H1 (cell line): ENCODE measurements around the gene IGSF9B. TPM values are rescaled to one million over a fixed set of nuclear protein-coding genes. Genes with fewer than 3 reads are reported as not detected.

Experiments
- CTCF ChIA-PET: fragments of 300-600 bp; sonication (Branson Sonifier 250); formaldehyde crosslinking; loops from one replicate; lab custom pipeline; 2021; ENCODE audit not compliant: partially characterized antibody; lab: Charles Lee
- POLR2A ChIA-PET: fragments of 300-600 bp; sonication (Branson Sonifier 250); formaldehyde crosslinking; loops from one replicate; lab custom pipeline; 2021; ENCODE audit warnings: inconsistent platforms; ENCODE audit not compliant: partially characterized antibody; lab: Charles Lee
- DNase-seq, 2 experiments: peaks; one replicate each; pipeline versions ENCODE4 v3.0.0 to v3.0.0-alpha.2; 2010 to 2022; ENCODE audit warnings: low spot score in 2 of 2, low read depth in 1 of 2, mixed read lengths in 1 of 2
- FAIRE-seq: peaks from 2 replicates; lab custom pipeline; 2011; peaks lifted over from hg19 to GRCh38; lab: Jason Lieb, UNC
- H2AFZ ChIP-seq: 2 replicates; pipeline ENCODE4 v1.8.1; 2012; ENCODE audit warnings: low read length, inconsistent platforms
- H2AK5ac ChIP-seq: 2 replicates; pipeline ENCODE4 v1.6.1; 2013; ENCODE audit warnings: low read depth, low read length
- H2BK120ac ChIP-seq: replicated peaks from 2 replicates; pipeline ENCODE3; 2013; ENCODE audit warnings: low read depth, low read length, inconsistent platforms
- H2BK12ac ChIP-seq: 2 replicates; pipeline ENCODE4 v1.6.1; 2013; ENCODE audit warnings: low read depth, low read length
- H2BK15ac ChIP-seq: 2 replicates; pipeline ENCODE4 v1.6.1; 2013; ENCODE audit warnings: low read length
- H2BK20ac ChIP-seq: 2 replicates; pipeline ENCODE4 v1.6.1; 2013; ENCODE audit warnings: low read length
- H2BK5ac ChIP-seq: 2 replicates; pipeline ENCODE4 v1.6.1; 2013; ENCODE audit warnings: low read depth, low read length
- H3K14ac ChIP-seq: 2 replicates; pipeline ENCODE4 v1.6.1; 2013; ENCODE audit warnings: inconsistent platforms; ENCODE audit not compliant: insufficient read length
- H3K18ac ChIP-seq: 2 replicates; pipeline ENCODE4 v1.6.1; 2013; ENCODE audit warnings: low read length; ENCODE audit errors: extremely low read depth
- H3K23ac ChIP-seq: 2 replicates; pipeline ENCODE4 v1.6.1; 2013; ENCODE audit warnings: inconsistent platforms; ENCODE audit not compliant: insufficient read length
- H3K23me2 ChIP-seq: 2 replicates; pipeline ENCODE4 v1.6.1; 2013; ENCODE audit warnings: low read depth, low read length
- H3K27ac ChIP-seq: 2 replicates; pipeline ENCODE4 v1.6.1; 2011; ENCODE audit warnings: low read depth, low read length, inconsistent platforms
- H3K27me3 ChIP-seq, 4 experiments: replicated peaks in 1 of 4; 1 replicate in 1 of 4; 2 replicates in 3 of 4; pipeline versions ENCODE4 v1.6.1 to v1.8.1; 2011 to 2013; ENCODE audit warnings: low read length in 3 of 4, mild to moderate bottlenecking in 3 of 4, inconsistent platforms in 2 of 4, mixed read lengths in 2 of 4, moderate library complexity in 1 of 4; ENCODE audit not compliant: control insufficient read depth in 3 of 4, insufficient read depth in 3 of 4; ENCODE audit errors: extremely low read depth in 1 of 4
- H3K36me3 ChIP-seq, 4 experiments: 2 replicates each; pipeline versions ENCODE4 v1.6.1 to v1.8.1; 2011 to 2013; ENCODE audit warnings: mild to moderate bottlenecking in 4 of 4, low read length in 3 of 4, moderate library complexity in 2 of 4, control low read depth in 1 of 4, inconsistent platforms in 1 of 4; ENCODE audit not compliant: insufficient read depth in 4 of 4, control insufficient read depth in 2 of 4
- H3K4ac ChIP-seq: replicated peaks from 2 replicates; pipeline ENCODE3; 2013; ENCODE audit warnings: low read length, low read depth, mixed read lengths, inconsistent platforms; ENCODE audit not compliant: insufficient read length
- H3K4me1 ChIP-seq, 4 experiments: replicated peaks in 1 of 4; 1 replicate in 1 of 4; 2 replicates in 3 of 4; pipeline versions ENCODE4 v1.6.1 to v1.8.1; 2011 to 2013; ENCODE audit warnings: low read length in 3 of 4, inconsistent platforms in 2 of 4, mixed read lengths in 1 of 4; ENCODE audit not compliant: insufficient read depth in 4 of 4, control insufficient read depth in 3 of 4
- H3K4me2 ChIP-seq, 2 experiments: 2 replicates each; pipeline versions ENCODE4 v1.6.1 to v1.8.1; 2011 to 2013; ENCODE audit warnings: low read depth in 2 of 2, low read length in 2 of 2, control low read depth in 1 of 2, inconsistent platforms in 1 of 2, mild to moderate bottlenecking in 1 of 2; ENCODE audit not compliant: insufficient read depth in 1 of 2
- H3K4me3 ChIP-seq, 4 experiments: fragments of 200-600, 300-600 bp in 1 of 4; sonication (generic), shearing (Covaris generic), sonication (Bioruptor Twin) in 1 of 4; 2 replicates each; pipeline versions ENCODE4 v1.5.1 to v1.8.1; 2011 to 2016; ENCODE audit warnings: low read length in 4 of 4, low read depth in 3 of 4, control low read depth in 2 of 4, inconsistent platforms in 2 of 4, mild to moderate bottlenecking in 2 of 4, mixed read lengths in 1 of 4, moderate library complexity in 1 of 4; ENCODE audit not compliant: insufficient read depth in 2 of 4; ENCODE audit errors: extremely low read depth in 1 of 4
- H3K56ac ChIP-seq: replicated peaks from 2 replicates; pipeline ENCODE3; 2013; ENCODE audit warnings: low read depth, mild to moderate bottlenecking, mixed read lengths, low read length, inconsistent platforms; ENCODE audit not compliant: insufficient read length
- H3K79me1 ChIP-seq: 2 replicates; pipeline ENCODE4 v1.6.1; 2013; ENCODE audit warnings: low read depth, low read length, control low read depth
- H3K79me2 ChIP-seq, 2 experiments: 2 replicates each; pipeline versions ENCODE4 v1.6.1 to v1.8.1; 2012 to 2013; ENCODE audit warnings: low read length in 2 of 2, mild to moderate bottlenecking in 2 of 2, inconsistent platforms in 1 of 2; ENCODE audit not compliant: insufficient read depth in 2 of 2, control insufficient read depth in 1 of 2
- H3K9ac ChIP-seq, 4 experiments: replicated peaks in 1 of 4; 1 replicate in 1 of 4; 2 replicates in 3 of 4; pipeline versions ENCODE4 v1.6.1 to v1.8.1; 2011 to 2013; ENCODE audit warnings: low read depth in 3 of 4, low read length in 3 of 4, control low read depth in 2 of 4, mild to moderate bottlenecking in 2 of 4, moderate library complexity in 2 of 4, inconsistent platforms in 1 of 4; ENCODE audit errors: extremely low read depth in 1 of 4
- H3K9me3 ChIP-seq, 2 experiments: 2 replicates each; pipeline versions ENCODE4 v1.6.1 to v1.8.1; 2012 to 2013; ENCODE audit warnings: mild to moderate bottlenecking in 2 of 2, moderate library complexity in 2 of 2, control low read depth in 1 of 2, inconsistent platforms in 1 of 2, low read depth in 1 of 2, low read length in 1 of 2, mixed read lengths in 1 of 2; ENCODE audit not compliant: insufficient read depth in 2 of 2
- H4K20me1 ChIP-seq, 2 experiments: replicated peaks in 1 of 2; 2 replicates each; pipeline versions ENCODE3 to v1.8.1; 2011 to 2013; ENCODE audit warnings: inconsistent platforms in 2 of 2, low read length in 2 of 2, mild to moderate bottlenecking in 1 of 2; ENCODE audit not compliant: insufficient read depth in 2 of 2, control insufficient read depth in 1 of 2
- H4K5ac ChIP-seq: 2 replicates; pipeline ENCODE4 v1.6.1; 2013; ENCODE audit warnings: low read length, low read depth, mixed read lengths, inconsistent platforms; ENCODE audit not compliant: insufficient read length
- H4K8ac ChIP-seq: 2 replicates; pipeline ENCODE4 v1.8.0; 2013; ENCODE audit warnings: mild to moderate bottlenecking, moderate library complexity, low read length, inconsistent platforms; ENCODE audit not compliant: insufficient read depth; ENCODE audit errors: extremely low read depth
- H4K91ac ChIP-seq: replicated peaks from 2 replicates; pipeline ENCODE3; 2013; ENCODE audit warnings: low read length, mixed read lengths, inconsistent platforms; ENCODE audit not compliant: insufficient read length
- ASH2L ChIP-seq: fragments of 200-600, 300-600 bp; sonication (generic); IDR thresholded peaks from one replicate; pipeline ENCODE4 v1.7.1; 2017; ENCODE audit warnings: low read length
- BACH1 ChIP-seq: IDR thresholded peaks from 2 replicates; pipeline ENCODE4 v1.6.1; 2012; ENCODE audit warnings: low read length, improper control_type of control experiment
- HDAC6 ChIP-seq: IDR thresholded peaks from one replicate; pipeline ENCODE4 v1.7.1; 2012; ENCODE audit warnings: low read depth, mild to moderate bottlenecking, inconsistent platforms, low read length, moderate library complexity
- JUN ChIP-seq: IDR thresholded peaks from 2 replicates; pipeline ENCODE4 v1.6.1; 2011; ENCODE audit warnings: low read depth, mild to moderate bottlenecking, improper control_type of control experiment, low read length
- KDM1A ChIP-seq: fragments of 200-600, 300-600 bp; sonication (generic); IDR thresholded peaks from 2 replicates; pipeline ENCODE4 v1.7.1; 2016; ENCODE audit warnings: mild to moderate bottlenecking, low read length, borderline replicate concordance
- KDM4A ChIP-seq: IDR thresholded peaks from one replicate; pipeline ENCODE4 v1.7.1; 2012; ENCODE audit warnings: low read depth, mild to moderate bottlenecking, moderate library complexity, low read length, inconsistent platforms; ENCODE audit not compliant: severe bottlenecking
- RBBP5 ChIP-seq: IDR thresholded peaks from 2 replicates; pipeline ENCODE4 v1.7.1; 2012; ENCODE audit warnings: low read depth, mild to moderate bottlenecking, inconsistent platforms, low read length, moderate library complexity, borderline replicate concordance
- RFX5 ChIP-seq: IDR thresholded peaks from 2 replicates; pipeline ENCODE4 v1.6.1; 2011; ENCODE audit warnings: low read depth, low read length, improper control_type of control experiment, borderline replicate concordance
- SIX5 ChIP-seq: IDR thresholded peaks from 2 replicates; pipeline ENCODE4 v1.6.1; 2011; ENCODE audit warnings: mild to moderate bottlenecking, low read depth, low read length
- ZNF274 ChIP-seq: IDR thresholded peaks from 2 replicates; pipeline ENCODE4 v1.7.0; 2012; ENCODE audit warnings: low read length, borderline replicate concordance; ENCODE audit errors: extremely low read depth
- WGBS, 2 experiments: shearing (Covaris generic) in 1 of 2; methylation state at CpG; one replicate each; pipeline versions ENCODE4 v1.1.6 to v1.1.7; 2013 to 2015; ENCODE audit warnings: low lambda C conversion rate in 2 of 2, mixed read lengths in 2 of 2, inconsistent platforms in 1 of 2, low coverage in 1 of 2, missing lambda C conversion rate in 1 of 2; ENCODE audit not compliant: insufficient replicate concordance in 2 of 2, insufficient coverage in 1 of 2, insufficient read length in 1 of 2; ENCODE audit errors: extremely low coverage in 1 of 2, missing lambda C conversion rate in 1 of 2; 5-methylcytosine and 5-hydroxymethylcytosine counted together
- polyA plus RNA-seq, 7 experiments: library from polyadenylated mRNA; depleted of rRNA in 3 of 7; stranded (reverse) in 5 of 7; unstranded in 2 of 7; fragments of >200 nt in 5 of 7; fragments of 200-250 nt in 2 of 7; gene quantifications; 1 replicate in 5 of 7; 2 replicates in 1 of 7; 4 replicates in 1 of 7; pipeline versions ENCODE4 v1.2.1 to v1.2.3, GENCODE V29; 2011 to 2013; ENCODE audit warnings: missing spikeins in 2 of 7, mixed read lengths in 2 of 7
- total RNA-seq: library from RNA; stranded (reverse); fragmentation: NEBNext Ultra II Directional; extraction: Animal tissue kit (Norgen Biotek cat#: 25700); gene quantifications from 2 replicates; pipeline ENCODE4 v1.2.1, GENCODE V29; 2021
- TF ChIP-seq, protein P1 (sequence below): IDR thresholded peaks from 2 replicates; pipeline ENCODE4 v1.6.1; 2012; ENCODE audit warnings: inconsistent platforms

Gene IGSF9B
- total and polyA plus RNA-seq, 2 of the 8 experiments (the other 6 are each of a cell fraction or from before 2014, with no cell fraction given): 16.5 to 49.2 TPM

DNA sequence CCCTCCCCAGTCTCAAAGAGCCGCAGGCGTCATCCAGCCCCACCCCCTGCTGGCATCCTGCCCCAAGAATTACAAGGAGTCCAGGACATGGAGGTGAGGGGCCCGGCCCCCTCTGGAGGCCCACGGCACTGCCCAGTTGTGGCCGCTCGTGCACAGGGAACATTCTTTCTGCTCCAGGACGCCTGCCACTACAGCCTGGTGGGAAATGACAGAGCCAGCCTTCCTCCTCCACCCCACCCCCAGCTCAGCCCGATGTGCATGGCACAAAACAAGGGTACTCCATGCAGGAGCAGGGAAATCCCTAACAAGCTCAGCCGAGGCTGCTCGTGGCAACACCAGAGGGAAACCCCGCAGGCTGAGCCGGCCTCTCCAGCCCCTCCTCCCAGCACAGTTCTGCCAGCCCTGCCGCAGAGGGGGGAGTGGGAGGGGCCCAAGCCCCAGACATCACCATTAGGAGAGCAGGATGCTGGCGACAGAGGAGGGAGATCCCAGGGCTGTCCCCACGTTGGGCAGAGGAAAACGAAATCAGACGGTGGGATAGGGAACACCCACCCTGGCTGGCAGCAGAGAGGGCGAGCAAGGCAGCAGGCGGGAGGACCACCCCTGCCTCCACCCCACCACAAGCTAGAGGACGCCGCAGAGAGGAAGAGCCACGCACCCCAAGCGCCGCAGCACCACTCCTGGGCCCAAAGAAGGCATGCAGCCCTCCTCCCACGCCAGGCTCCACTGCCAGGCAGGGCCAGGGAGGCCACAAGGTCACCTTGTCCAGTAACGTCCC, 10.0 kb downstream of the IGSF9B start:
- peaks cover 29% of the 10 kb centered on the region for H3K79me1 ChIP-seq
- peaks cover 2% of the 10 kb centered on the region; the same call in 1 of the 2 replicates for H3K23me2 ChIP-seq
- H3K18ac ChIP-seq: peak overlapping the region; percentile 81
- no peak overlapping the region for H2BK12ac ChIP-seq
- H3K9me3 ChIP-seq: no peaks in the 10 kb centered on the region
- H3K23ac ChIP-seq: no peak overlapping the region
- CTCF ChIA-PET: interaction anchor here (0.6 to 8.1 kb wide), 28 partner anchors 9 to 194 kb away, joined by 3 to 52 read pairs (median 4); no protein-coding TSS in a partner anchor
- peak overlapping the region; percentile 6 to 48; a peak in 3 of 4 replicates for H3K4me2 ChIP-seq
- H3K14ac ChIP-seq: no peak overlapping the region
- H2BK5ac ChIP-seq: peak overlapping the region; percentile 66; the same call in 1 of the 2 replicates
- H4K20me1 ChIP-seq: peaks cover 23 to 34% of the 10 kb centered on the region in 2 experiments
- no peak overlapping the region for H2BK15ac ChIP-seq
- H3K4me1 ChIP-seq: peaks cover 12 to 57% (median 48%) of the 10 kb centered on the region in 4 experiments
- no peak overlapping the region for H2BK120ac ChIP-seq
- POLR2A ChIA-PET: interaction anchor here (0.8 to 3.1 kb wide), 8 partner anchors 11 to 330 kb away, joined by 3 to 16 read pairs (median 3); partner anchors contain the start of gene IGSF9B
- no peaks in the 10 kb centered on the region for H3K27me3 ChIP-seq
- peaks cover 0 to 46% of the 10 kb centered on the region in 2 experiments; a peak in 2 of 4 replicates for H3K79me2 ChIP-seq
- H3K4me3 ChIP-seq: no peak overlapping the region
- H2AK5ac ChIP-seq: no peak overlapping the region
- no peak overlapping the region for H3K56ac ChIP-seq
- peaks cover 0 to 8% (median 1%) of the 10 kb centered on the region in 4 experiments; a peak in 3 of 8 replicates for H3K36me3 ChIP-seq
- DNase-seq (no peak), FAIRE-seq (no peak)
- no peak overlapping the region for H3K27ac ChIP-seq
- no peak overlapping the region for H2AFZ ChIP-seq
- no peak overlapping the region for H4K91ac ChIP-seq
- H4K8ac ChIP-seq: no peak overlapping the region
- no peak overlapping the region for H4K5ac ChIP-seq
- 62% methylated on average over 26 of the region's 26 CpGs; no CpG with 5 or more reads in 1 of the 2 experiments for WGBS, 2 experiments
- H3K4ac ChIP-seq: no peak overlapping the region
- no peak overlapping the region for H3K9ac ChIP-seq
- H2BK20ac ChIP-seq: no peak overlapping the region
- no peak for TF ChIP-seq ASH2L
- no peak for TF ChIP-seq SIX5
- no peak for TF ChIP-seq BACH1
- no peak for TF ChIP-seq ZNF274
- TF ChIP-seq, protein P1, sequence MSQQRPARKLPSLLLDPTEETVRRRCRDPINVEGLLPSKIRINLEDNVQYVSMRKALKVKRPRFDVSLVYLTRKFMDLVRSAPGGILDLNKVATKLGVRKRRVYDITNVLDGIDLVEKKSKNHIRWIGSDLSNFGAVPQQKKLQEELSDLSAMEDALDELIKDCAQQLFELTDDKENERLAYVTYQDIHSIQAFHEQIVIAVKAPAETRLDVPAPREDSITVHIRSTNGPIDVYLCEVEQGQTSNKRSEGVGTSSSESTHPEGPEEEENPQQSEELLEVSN: no peak
- TF ChIP-seq KDM4A: no peak
- no peak for TF ChIP-seq RBBP5
- no peak for TF ChIP-seq JUN
- no peak for TF ChIP-seq HDAC6
- TF ChIP-seq RFX5: no peak
- TF ChIP-seq KDM1A: no peak
